ENCODE data around the gene MAD2L1BP.
"Not testable (repeated sequence)": the region's sequence is repeated elsewhere in the genome, so short reads cannot be mapped to it uniquely, and the experiment has no call there.

The MAD2L1BP gene, protein sequence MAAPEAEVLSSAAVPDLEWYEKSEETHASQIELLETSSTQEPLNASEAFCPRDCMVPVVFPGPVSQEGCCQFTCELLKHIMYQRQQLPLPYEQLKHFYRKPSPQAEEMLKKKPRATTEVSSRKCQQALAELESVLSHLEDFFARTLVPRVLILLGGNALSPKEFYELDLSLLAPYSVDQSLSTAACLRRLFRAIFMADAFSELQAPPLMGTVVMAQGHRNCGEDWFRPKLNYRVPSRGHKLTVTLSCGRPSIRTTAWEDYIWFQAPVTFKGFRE

DNA sequence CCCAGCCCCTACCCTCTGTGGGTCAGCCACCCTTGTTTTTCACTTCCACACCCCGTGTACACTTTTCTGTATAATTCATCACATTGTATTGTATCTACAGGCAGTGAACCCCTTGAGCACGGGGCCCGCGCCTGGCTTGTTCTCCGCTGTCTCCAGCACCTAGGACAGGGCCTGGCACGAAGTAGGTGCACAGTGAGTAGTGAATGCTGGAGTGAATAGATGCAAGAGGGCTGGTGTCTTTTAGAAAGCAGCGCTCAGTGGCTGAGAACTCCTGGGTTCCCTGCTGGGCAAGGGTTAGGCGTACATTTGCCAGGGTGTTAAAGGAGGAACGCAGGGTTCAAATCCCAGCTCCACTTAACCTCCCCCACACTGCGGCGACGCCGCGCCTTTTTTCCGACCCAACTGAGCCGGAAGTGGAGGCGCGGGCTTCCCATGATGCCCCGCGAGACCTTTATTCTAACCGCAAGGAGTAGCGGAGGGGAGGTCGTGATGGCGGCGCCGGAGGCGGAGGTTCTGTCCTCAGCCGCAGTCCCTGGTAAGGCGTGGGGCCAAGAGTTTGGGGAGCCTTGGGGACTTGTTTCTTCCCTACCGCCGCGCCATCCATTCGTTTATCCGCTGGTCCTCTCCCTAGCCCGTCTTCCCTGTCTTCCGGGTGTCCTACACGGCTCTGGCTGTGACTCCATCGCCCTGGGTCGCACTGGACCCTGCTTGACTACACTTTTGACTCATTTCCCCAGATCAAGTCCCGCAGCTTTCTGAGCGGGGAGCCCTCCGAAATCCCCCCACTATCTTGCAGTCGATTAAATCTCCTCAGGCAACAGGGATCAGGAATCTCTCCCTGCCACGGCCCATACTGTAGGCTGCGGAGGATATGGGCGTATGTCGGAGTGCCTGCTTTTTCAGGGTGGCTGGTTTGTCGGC is at the start of gene MAD2L1BP:
TSS of gene MAD2L1BP (plus strand) at position 454 of the 921 bp plus-strand sequence. CDS start at position 490, 36 bp downstream.
- DNase-seq (ENCODE audit: low spot score), result peak; percentile 77

DNA sequence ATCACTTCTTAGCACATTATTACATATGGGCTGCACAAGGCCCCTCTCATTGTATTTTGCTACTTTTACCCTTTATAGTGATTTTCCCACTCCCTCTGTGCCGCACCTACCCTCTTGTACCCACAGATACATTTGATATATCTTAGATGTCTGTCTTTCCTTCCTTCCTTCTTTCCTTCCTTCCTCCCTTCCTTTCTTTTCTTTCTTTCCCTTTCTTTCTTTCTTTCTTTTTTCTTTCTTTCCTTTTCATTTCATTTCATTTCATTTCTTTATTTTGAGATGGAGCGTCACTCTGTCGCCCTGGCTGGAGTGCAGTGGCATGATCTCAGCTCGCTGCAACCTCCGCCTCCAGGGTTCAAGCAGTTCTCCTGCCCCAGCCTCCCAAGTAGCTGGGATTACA is 47.4 kb upstream of the MAD2L1BP start:
- DNase-seq (ENCODE audit: low spot score), result no peak

DNA sequence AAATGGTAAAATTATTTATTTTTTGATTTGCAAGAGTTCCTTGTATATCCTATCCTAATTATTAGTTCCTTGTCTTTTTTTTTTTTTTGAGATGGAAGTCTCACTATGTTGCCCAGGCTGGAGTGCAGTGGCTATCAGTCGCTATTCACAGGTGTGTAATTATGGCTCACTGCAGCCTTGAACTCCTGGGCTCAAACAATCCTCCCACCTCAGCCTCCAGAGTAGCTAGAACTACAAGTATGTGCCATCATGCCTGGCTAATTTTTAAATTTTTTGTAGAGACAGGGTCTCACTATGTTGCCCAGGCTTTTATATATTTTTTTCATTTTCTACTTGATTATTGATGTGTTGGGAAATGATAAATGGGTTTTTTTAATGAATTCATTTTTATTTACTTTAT is 46.1 kb upstream of the MAD2L1BP start:
- not testable (repeated sequence) for DNase-seq (ENCODE audit: low spot score)

DNA sequence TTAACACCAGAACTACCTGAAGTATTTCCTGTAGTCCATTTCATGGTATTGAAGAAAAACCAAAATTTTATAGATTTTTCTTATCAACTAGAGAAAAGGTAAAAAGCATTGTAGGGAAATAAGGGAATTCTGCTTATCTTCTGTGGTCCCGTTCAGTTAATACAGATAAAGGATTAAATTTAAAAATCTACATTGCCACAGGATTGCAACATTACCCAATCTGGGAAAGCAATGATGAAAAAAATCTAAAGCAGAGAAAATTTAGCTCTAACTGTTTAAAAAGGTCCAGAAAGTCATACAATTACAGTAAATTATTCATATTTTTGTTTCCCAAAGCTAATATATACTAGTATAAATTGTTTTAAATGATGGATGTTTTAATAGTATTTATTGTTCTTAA is 41.7 kb upstream of the MAD2L1BP start:
- no peak for DNase-seq (ENCODE audit: low spot score)

DNA sequence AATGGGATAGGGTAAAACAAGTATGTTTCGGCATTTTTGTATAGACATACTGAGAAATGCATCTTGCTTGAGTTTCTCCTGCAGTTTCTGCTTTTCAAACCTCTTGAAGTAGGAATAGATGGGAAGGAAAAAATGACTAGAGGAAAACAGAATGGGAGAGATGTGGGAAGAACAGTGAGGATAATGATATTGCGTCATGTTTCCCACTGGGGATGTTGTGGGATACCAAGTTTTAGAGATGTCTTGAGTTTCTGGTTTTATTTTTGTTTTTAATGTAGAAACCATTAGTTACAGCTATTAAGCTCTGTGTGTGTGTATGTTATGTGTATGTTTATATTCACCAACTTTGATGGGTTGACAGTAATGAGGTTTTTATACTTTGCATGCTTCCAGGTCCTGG is 35.0 kb upstream of the MAD2L1BP start:
- DNase-seq (ENCODE audit: low spot score), result no peak

DNA sequence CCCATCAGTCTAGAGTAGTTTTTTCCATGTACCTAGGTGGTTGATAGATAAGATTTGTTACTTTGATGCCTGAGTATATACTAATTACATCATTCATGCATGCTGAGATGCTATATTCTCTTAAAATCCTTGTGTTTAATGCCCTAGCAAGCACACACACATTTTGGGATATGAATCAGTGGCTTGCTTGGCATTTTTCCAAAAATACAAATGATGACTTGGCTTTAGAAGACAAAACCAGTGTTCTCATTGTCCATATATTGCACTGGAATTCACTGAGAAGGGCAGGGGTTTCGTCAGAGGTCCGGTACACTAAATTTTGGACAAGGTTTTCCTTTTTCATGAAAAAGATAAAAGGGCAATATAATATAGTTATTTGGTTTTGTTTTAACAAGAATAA is 31.5 kb upstream of the MAD2L1BP start:
- DNase-seq (ENCODE audit: low spot score), result peak; percentile 38

DNA sequence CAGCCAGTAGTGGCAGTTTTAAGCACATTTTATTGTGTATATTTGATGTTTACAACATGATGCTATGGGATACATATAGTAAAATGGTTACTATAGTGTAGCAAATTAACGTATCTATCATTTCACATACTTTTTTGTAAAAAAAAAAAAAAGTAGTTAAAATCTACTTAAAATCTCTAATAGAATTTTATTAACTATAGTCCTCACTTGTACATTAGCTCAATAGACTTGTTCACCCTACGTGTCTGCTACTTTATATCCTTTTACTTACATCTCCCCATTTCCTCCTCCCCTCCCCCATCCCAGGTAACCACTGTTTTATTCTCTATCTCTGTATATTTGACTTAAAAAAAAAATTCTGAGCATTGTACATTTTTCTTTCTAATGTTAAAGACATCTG is 29.6 kb upstream of the MAD2L1BP start:
- DNase-seq (ENCODE audit: low spot score), result no peak

DNA sequence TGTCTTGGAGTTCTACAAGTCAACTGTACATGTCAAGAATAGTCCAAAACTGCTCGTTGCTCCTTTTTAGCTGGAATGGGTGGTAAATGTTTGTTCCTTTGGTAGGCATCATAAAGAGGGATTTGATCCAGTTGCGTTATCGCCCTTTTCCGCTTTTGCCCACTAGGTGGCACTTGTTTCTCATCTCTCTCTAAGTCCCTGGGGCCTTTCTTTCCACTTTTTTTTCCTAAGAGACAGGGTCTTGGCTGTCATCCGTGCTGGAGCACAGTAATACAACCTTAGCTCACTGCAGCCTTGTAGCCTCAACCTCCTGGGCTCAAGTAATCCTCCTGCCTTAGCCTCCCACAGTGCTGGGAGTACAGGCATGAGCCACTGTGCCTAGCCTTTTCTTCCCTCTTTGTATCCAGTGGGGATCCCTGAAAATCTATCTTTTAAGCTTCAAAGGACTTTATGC is 27.3 kb upstream of the MAD2L1BP start:
- DNase-seq (ENCODE audit: low spot score), result peak; percentile 71

DNA sequence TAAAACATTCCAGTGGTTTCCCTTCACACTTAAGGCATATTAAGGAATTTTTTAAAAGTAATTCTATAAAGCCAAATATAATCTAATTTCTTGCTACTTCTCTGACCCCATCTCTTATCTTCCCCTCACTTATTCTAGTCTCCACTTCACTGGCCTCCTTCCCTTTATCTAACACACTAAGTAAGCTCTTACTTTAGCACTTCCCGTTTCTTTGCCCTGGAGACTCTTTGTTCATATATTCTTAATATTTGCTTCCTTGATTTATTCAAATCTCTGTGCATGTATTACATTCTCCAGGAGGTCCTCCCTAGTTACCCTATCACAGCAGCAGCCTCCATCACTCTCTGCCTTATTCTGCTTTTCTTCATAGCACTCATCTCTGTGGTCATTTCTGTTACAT is 26.8 kb upstream of the MAD2L1BP start:
- no peak for DNase-seq (ENCODE audit: low spot score)

DNA sequence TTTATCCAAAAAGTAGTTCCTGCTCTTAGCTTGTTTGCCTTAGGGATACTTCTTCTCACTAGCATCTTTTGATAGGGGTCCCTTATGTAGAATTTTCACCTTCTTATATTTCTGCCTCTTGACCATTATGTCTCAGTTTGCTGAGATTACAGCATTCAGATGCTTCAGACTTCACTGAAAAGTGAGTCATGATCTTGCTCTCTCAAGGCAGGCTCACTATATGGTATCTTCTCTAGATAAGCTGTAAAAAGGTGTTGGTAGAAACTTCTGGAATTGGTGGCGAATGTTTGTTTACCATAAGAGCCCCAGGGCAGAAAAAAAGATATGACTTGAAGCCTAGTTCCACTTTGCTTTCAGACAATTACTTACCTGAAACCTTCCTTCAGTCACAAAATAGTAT is 26.2 kb upstream of the MAD2L1BP start:
- no peak for DNase-seq (ENCODE audit: low spot score)

DNA sequence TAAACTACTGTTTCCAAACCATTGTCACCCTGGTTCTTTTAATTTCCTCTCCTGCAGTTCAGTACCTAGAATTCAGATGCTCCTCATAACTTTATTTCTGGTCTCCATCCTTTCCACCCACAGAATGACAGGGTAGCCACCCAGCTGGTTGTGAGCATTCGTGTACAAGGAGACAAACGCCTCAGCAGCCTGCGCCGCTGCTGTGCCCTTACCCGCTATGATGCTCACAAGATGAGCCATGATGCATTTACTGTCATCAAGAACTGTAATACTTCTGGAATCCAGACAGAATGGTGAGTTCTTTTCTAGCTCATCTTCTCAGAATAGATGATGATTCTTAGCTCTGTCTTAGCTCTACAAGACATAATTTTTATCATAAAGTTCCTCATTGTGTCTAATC is 25.2 kb upstream of the MAD2L1BP start:
- DNase-seq (ENCODE audit: low spot score), result no peak

DNA sequence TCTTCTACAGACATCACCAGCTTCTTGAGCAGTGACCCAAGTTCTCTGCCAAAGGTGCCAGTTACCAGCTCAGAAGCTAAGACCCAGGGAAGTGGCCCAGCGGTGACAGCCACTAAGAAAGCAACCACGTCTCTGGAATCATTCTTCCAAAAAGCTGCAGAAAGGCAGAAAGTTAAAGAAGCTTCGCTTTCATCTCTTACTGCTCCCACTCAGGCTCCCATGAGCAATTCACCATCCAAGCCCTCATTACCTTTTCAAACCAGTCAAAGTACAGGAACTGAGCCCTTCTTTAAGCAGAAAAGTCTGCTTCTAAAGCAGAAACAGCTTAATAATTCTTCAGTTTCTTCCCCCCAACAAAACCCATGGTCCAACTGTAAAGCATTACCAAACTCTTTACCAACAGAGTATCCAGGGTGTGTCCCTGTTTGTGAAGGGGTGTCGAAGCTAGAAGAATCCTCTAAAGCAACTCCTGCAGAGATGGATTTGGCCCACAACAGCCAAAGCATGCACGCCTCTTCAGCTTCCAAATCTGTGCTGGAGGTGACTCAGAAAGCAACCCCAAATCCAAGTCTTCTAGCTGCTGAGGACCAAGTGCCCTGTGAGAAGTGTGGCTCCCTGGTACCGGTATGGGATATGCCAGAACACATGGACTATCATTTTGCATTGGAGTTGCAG is 21.8 kb upstream of the MAD2L1BP start:
- no peak for DNase-seq (ENCODE audit: low spot score)

DNA sequence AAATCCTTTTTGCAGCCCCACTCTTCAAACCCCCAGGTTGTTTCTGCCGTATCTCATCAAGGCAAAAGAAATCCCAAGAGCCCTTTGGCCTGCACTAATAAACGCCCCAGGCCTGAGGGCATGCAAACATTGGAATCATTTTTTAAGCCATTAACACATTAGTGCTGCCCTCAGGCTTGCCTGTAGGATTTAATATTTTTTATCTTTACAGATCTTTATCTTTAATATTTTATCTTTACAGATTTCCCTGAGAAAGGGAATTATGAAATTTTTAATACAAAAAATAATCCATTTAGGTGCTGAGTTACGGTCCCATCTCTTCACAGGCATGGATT is 21.3 kb upstream of the MAD2L1BP start:
- DNase-seq (ENCODE audit: low spot score), result no peak

DNA sequence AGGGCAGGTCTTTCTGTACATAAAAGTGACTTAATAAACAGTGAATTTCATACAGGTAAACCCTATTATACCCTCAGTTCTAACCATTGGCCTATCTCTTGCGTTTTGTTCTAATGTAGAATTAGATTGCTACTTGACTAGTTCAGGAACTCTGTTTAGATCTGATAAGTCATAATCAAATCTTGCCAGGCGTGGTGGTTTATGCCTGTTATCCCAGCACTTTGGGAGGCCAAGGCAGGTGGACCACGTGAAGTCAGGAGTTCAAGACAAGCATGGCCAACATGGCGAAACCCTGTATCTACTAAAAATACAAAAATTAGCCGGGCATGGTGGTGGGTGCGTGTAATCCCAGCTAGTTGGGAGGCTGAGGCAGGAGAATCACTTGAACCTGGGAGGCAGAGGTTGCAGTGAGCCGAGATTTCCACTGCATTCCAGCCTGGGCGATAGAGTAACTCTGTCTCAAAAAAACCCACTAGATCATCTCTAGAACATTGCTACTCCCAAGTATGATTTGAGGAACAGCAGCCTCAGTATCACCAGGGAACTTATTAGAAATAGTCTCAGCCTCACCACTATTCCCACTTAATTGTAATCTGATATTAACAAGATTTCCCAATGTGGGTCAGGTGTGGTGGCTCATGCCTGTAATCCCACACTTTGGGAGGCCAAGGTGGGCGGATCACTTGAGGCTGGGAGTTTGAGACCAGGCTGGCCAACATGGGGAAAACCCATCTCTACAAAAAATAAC is 18.7 kb upstream of the MAD2L1BP start:
- no peak for DNase-seq (ENCODE audit: low spot score)

DNA sequence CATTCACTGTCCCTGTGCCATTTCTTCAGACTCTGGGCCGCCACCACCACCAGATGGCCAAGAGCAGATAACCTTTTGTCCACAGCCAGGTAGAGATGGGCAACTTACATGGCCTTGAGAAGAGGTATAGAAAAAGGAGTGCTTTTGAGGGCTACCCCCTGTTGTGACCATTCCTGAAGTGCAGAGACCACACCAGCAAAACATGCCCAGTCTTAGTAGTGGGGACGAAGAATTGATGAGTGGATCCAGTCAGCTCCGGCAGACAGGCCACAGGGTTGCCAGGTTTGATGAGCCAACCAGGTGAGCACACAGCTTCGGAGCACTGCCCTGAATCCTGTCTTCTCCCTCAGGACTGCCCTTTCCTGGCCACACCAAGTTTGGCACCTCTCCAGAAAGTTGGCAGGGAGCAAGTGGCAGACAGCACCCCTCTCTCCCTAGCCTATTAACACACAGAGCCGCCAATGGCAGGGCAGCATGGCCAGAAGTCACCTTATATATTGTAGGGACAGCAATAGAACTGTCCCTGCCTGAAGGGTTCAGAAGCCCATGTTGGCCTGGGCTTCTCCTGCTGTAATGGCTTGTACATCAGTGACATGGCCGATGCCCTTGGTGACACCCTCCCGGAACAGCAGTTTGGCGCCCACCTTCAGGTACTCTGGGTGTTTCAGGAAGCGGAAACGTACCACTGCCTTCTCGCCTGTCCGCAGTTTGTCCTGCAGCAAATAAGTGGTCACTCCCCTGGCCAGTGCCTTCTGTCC is 14.4 kb upstream of the MAD2L1BP start:
- no peak for DNase-seq (ENCODE audit: low spot score)

DNA sequence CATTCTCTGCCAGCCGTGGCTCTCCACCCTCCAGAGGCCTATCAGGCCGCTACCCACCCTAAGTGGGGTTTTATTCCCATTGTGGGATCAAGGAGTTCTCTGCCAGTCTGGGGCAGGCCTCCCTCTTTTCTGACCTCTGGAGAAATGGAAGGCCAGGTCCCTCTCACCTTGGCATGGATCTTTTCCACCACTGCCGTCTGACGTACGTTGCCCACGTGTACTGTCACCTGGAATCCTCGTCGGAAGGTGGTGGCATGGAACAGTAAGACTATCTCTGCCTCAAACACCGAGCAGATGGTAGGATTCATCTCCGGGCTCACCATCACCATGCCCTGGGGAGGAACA is 13.8 kb upstream of the MAD2L1BP start:
- DNase-seq (ENCODE audit: low spot score), result no peak

DNA sequence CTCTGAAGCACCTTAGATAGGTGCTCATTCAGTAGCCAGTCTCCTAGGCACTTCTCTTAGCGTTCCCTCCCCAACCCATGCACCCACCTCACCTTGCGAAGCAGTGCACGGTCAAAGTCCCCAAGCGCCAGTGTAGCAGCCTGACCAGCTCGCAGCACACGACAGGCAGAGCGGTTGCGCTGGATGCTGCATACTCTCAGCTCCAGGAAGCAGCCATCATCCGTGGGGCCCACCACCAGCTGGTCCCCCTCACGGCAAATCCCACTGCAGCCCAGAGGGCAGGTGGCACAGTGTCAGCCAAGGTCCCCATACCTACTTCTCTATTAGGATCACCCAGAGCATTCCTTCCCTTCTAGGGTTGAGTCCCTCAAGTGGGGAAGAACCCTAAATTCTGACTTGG is 13.1 kb upstream of the MAD2L1BP start:
- no peak for DNase-seq (ENCODE audit: low spot score)

DNA sequence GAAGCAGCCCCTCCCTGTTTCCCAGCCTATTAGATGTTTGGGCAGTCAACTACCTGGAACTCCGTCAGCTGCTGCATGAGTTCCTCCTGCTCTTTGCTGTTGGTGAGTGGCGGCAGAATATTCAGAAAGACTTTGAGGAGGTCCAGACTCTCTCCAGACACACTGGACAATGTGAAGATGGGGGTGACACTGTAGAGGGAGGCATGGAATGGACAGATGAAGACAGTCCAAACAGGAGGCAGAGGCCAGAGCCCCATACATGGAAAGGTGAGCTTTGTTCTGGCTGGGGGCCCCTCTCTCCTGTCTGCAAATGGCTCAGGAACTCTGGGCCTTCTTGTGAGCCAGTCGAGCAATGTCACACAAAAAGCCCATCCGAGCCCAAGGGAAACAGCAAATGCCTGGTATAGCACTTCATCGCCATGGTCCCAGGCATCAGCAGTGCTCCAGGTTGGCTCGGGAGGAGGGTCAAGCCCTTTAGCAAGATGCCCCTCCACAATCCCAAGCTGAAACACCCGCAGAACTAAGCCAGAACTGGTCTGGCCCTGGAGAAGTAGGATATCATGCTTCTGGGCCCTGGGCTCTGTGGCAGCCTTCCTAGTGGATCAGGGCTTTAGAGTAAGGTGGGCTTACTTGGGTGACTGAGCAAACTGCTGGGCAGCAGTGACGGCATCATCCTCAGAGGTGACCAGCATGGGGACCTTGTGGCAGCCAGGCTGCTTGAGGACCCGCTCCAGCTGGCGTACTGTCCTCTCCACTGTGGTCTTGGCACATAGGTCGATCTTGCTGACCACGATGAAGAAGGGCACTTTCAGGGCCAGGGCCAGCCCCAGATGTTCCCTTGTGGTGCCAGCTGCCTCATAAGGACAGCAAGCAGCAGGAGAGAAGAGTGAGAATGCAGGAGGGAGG is 11.5 kb upstream of the MAD2L1BP start:
- no peak for DNase-seq (ENCODE audit: low spot score)

DNA sequence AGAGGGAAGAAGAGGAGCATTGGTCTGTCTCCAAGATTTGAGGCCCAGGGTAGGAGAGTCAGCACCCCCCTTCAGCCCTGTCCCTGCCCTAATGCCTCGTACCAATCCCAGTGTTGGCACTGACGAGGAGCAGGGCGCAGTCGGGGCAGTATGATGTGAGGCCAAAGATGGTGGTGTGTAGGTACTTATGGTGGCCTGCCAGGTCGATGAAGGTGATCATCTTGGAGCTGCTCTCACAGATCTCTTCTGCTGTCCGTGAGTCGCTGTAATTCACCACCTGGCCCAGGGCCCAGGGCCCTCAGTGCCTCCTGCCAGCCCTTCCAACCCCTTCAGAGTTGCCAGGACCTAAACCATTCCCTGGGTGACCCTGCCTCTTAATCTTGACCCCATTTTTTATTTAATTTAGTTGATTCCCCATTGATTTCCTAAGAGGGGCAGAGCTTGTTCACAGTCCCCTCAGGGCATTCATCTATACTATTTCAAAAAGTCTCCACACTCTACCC is 10.8 kb upstream of the MAD2L1BP start:
- DNase-seq (ENCODE audit: low spot score), result no peak

DNA sequence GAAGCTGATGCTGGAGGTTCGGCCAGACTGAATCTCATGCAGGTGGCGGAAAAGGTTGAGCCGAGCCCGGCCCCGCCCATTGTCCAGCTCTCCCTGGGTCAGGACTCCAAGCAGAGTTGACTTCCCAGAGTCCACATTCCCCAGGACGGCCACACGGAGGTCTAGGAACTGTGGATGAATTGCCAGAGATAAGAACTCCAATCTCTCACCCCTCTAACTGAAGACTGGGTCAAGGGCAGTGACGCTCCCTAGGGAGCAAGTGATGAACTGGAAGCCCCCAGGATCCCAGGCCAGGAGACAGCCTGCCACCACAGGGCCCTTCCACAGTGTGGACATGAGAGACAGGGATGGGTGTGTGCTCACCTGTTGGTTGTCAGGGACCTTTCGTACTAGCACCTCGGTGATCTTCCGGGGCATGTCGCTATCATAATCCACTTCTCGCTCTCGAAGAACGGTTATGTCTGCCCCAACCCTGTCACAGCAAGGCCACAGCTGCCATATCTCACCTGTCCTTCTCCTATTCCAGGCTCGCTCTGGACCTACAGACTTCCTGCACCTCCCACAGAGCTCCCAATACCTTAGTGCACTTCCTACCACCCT is 10.1 kb upstream of the MAD2L1BP start:
- DNase-seq (ENCODE audit: low spot score), result no peak
